Muscle layer of duodenum (tissue), 2 donors: ENCODE results near the gene FOXA1.

Experiments used
- H3K27ac ChIP-seq: one replicate; pipeline ENCODE4 v1.7.0; 2013; ENCODE audit warnings: mild to moderate bottlenecking, low read length
- H3K27me3 ChIP-seq: one replicate; pipeline ENCODE4 v1.7.0; 2013; ENCODE audit warnings: low read depth, mild to moderate bottlenecking, control low read depth, low read length
- H3K36me3 ChIP-seq, 2 donors: one replicate each; pipeline ENCODE4 v1.7.0; 2013; ENCODE audit warnings: low read length in 2 of 2, control low read depth in 1 of 2, mild to moderate bottlenecking in 1 of 2; ENCODE audit not compliant: insufficient read depth in 2 of 2, control insufficient read depth in 1 of 2
- H3K4me1 ChIP-seq, 2 donors: one replicate each; pipeline ENCODE4 v1.7.0; 2013; ENCODE audit warnings: low read length in 2 of 2, mild to moderate bottlenecking in 2 of 2, control low read depth in 1 of 2, moderate library complexity in 1 of 2; ENCODE audit not compliant: insufficient read depth in 2 of 2, control insufficient read depth in 1 of 2
- H3K4me3 ChIP-seq, 2 donors: one replicate each; pipeline ENCODE4 v1.7.0; 2013; ENCODE audit warnings: low read length in 2 of 2, low read depth in 1 of 2, mild to moderate bottlenecking in 1 of 2
- H3K9me3 ChIP-seq, 2 donors: one replicate each; pipeline ENCODE4 v1.7.0; 2013; ENCODE audit warnings: low read length in 2 of 2, control low read depth in 1 of 2, mild to moderate bottlenecking in 1 of 2; ENCODE audit not compliant: control insufficient read depth in 1 of 2
- donor health status: healthy.

Gene FOXA1

GRCh38 chr14:37587131-37587803 lies 7.8 kb downstream of the FOXA1 start:
- Histone ChIP-seq H3K9me3 (peaks cover 3 to 6% of the 10 kb centered on the region in 2 donors), H3K27ac (peak overlapping the region; percentile 70), H3K4me1 (peaks cover 0 to 36% of the 10 kb centered on the region in 2 donors), H3K4me3 (peak overlapping the region in 1 of 2 donors; percentile 5), H3K27me3 (peaks cover 69% of the 10 kb centered on the region), H3K36me3 (no peaks in the 10 kb centered on the region)

- peaks cover 64% of the 10 kb centered on the region for H3K27me3 ChIP-seq
- peak overlapping the region; percentile 70 for H3K27ac ChIP-seq
Measured at GRCh38 chr14:37586797-37587130, 8.3 kb downstream of the FOXA1 start.

GRCh38 chr14:37585971-37586796 lies 8.9 kb downstream of the FOXA1 start:
- H3K36me3 ChIP-seq, result no peaks in the 10 kb centered on the region
- peaks cover 0 to 31% of the 10 kb centered on the region in 2 donors for H3K4me1 ChIP-seq
- H3K27ac ChIP-seq, result peak overlapping the region; percentile 70
- H3K9me3 ChIP-seq, result peaks cover 3 to 6% of the 10 kb centered on the region in 2 donors
- no peak overlapping the region for H3K4me3 ChIP-seq
- peaks cover 62% of the 10 kb centered on the region for H3K27me3 ChIP-seq

More at GRCh38 chr14:37586797-37587130, 8.3 kb downstream of the FOXA1 start:
- Histone ChIP-seq H3K9me3 (peaks cover 3 to 6% of the 10 kb centered on the region in 2 donors), H3K36me3 (no peaks in the 10 kb centered on the region), H3K4me1 (peaks cover 0 to 35% of the 10 kb centered on the region in 2 donors), H3K4me3 (peak overlapping the region in 1 of 2 donors; percentile 5)

DNA sequence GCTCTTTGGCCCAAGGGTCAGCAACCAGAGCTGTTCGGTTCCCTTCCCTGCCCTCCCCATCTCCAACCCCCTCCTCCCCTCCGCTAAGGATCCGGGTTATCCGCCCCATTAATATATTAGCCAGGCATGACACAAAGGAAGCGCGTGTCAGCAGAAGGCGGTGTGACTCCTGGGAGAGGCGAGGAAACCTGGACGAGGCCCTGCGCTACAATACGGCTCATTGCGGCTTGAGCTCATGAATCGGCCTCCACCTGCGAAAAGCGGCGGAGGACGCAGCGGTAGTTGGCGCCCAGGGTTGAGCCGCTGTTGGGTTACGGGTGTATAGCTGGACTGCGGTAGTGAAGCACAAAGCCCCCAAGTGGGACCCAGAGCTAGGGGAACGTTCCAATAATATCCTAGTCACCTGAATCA lies 9.9 kb downstream of the FOXA1 start:
- Histone ChIP-seq H3K4me1 (peaks cover 0 to 31% of the 10 kb centered on the region in 2 donors), H3K4me3 (no peak overlapping the region), H3K36me3 (no peaks in the 10 kb centered on the region), H3K27me3 (peaks cover 51% of the 10 kb centered on the region), H3K9me3 (peaks cover 3 to 6% of the 10 kb centered on the region in 2 donors), H3K27ac (no peak overlapping the region)

GRCh38 chr14:37584211-37585100 lies 10.6 kb downstream of the FOXA1 start:
- no peak overlapping the region for H3K4me3 ChIP-seq
- H3K27me3 ChIP-seq, result peaks cover 50% of the 10 kb centered on the region

DNA sequence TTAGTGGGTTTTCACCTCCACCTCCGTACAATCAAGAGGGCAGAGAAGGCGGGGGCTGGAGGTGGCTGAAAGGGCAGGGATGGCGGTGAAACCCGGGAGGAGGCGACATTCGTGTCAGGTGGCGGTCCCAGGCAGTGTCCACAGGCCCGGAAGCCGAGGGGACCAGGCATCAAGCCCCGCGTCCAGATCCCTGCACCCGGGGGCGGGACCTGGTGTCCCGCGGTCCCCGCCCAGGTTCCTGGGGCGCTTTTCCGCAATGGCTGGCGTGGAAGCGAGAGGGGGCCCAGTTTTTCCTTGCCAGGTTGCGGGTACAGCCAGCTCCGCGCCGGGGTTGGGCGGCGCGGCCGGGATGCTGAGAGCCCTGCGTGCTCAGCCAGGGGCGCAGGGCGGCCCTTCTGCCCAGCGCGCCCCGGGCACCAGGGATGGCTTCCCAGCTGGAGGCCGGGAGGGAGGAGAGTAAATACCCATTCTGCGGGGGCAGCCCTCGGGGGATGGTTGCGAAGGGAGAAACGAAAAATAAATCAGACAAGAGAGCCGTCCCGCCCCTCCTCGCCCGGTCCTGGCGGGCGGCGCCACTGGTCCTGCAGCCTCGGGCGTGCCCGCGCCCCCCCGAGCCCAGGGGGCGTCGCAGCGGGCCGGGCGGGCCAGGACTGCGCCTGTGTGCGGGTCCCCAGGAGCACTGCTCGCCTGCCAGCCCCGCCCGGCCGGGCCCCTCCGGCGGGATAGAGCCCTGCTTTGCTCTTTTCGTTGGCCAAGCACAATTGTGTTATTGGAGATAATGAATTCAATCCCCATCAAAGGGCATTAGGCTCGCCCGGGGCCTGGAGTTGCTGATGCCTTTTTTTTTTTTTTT lies 11.5 kb downstream of the FOXA1 start:
- H3K27ac ChIP-seq, result no peak overlapping the region
- H3K36me3 ChIP-seq, result no peaks in the 10 kb centered on the region
- peak overlapping the region; percentile 24 to 33 for H3K4me3 ChIP-seq
- peaks cover 3% of the 10 kb centered on the region in 2 donors for H3K9me3 ChIP-seq
- peaks cover 0 to 31% of the 10 kb centered on the region in 2 donors for H3K4me1 ChIP-seq
- H3K27me3 ChIP-seq, result peaks cover 46% of the 10 kb centered on the region

More at GRCh38 chr14:37584211-37585100, 10.6 kb downstream of the FOXA1 start:
- H3K9me3 ChIP-seq, result peaks cover 3 to 6% of the 10 kb centered on the region in 2 donors
- H3K36me3 ChIP-seq, result no peaks in the 10 kb centered on the region
- no peak overlapping the region for H3K27ac ChIP-seq
- peaks cover 0 to 31% of the 10 kb centered on the region in 2 donors for H3K4me1 ChIP-seq

- H3K9me3 ChIP-seq, result peaks cover 0 to under 1% of the 10 kb centered on the region in 2 donors
- H3K4me3 ChIP-seq, result no peak overlapping the region
- H3K27ac ChIP-seq, result no peak overlapping the region
- H3K36me3 ChIP-seq, result no peaks in the 10 kb centered on the region
- H3K4me1 ChIP-seq, result peaks cover 0 to 17% of the 10 kb centered on the region in 2 donors
- peaks cover 18% of the 10 kb centered on the region for H3K27me3 ChIP-seq
Measured at GRCh38 chr14:37580146-37580545, 14.9 kb downstream of the FOXA1 start.

DNA sequence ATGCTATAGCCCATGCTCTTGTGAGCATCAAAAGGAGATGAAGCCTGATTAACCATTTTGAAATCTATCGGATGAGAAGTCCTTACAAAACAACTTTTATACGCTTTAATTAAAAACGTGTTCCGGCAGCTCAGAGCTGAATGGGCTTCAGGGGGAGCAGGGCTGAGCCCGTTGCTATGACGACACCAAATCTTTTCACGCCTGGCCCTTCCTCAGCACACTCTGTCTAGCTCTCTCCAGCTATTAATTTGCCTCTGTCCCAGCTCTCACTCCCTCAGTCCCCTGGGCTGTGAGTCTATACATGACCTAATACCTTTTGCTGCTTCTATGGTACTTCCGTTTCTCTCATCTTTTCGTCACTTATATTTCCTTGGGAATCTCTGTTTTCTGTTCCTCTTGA lies 15.8 kb downstream of the FOXA1 start:
- H3K27me3 ChIP-seq, result peaks cover 10% of the 10 kb centered on the region
- no peaks in the 10 kb centered on the region for H3K9me3 ChIP-seq
- peaks cover 0 to 10% of the 10 kb centered on the region in 2 donors for H3K4me1 ChIP-seq
- no peak overlapping the region for H3K4me3 ChIP-seq
- no peaks in the 10 kb centered on the region for H3K36me3 ChIP-seq
- H3K27ac ChIP-seq, result no peak overlapping the region

GRCh38 chr14:37573356-37573755 lies 21.7 kb downstream of the FOXA1 start:
- Histone ChIP-seq H3K27me3 (no peaks in the 10 kb centered on the region), H3K9me3 (no peaks in the 10 kb centered on the region), H3K4me3 (no peak overlapping the region), H3K36me3 (no peaks in the 10 kb centered on the region), H3K27ac (no peak overlapping the region), H3K4me1 (no peaks in the 10 kb centered on the region)

DNA sequence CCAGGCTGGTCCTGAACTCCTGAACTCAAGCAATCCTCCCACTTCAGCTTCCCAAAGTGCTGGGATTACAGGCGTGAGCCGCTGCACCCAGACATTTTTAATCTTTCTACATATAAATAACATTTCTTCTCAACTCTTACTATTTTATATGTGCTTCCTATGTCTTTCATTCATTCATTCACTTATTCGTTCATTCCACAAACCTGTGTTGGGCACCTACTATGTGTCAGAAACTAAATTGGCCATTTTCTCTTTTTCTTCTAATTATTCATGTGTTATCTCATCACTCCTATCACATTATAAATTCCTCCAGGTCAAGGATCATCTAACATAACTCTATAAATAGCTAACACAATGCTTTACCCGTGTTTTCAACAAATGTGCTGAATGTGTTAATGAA lies 23.7 kb downstream of the FOXA1 start:
- Histone ChIP-seq H3K4me1 (no peaks in the 10 kb centered on the region), H3K27ac (no peak overlapping the region), H3K27me3 (no peaks in the 10 kb centered on the region), H3K4me3 (no peak overlapping the region), H3K9me3 (no peaks in the 10 kb centered on the region), H3K36me3 (no peaks in the 10 kb centered on the region)
